ENCODE measurements around the gene PNPLA1. TPM values are rescaled to one million over a fixed set of nuclear protein-coding genes. Genes with fewer than 3 reads are reported as not detected.
"Not testable (repeated sequence)": the region's sequence is repeated elsewhere in the genome, so short reads cannot be mapped to it uniquely, and the experiment has no call there.

PNPLA1 gene
- total RNA-seq, 1 donor from 2014 or later: not detected

- DNase-seq (ENCODE audit: low read depth): peak; percentile 38
These were observed 65.1 kb downstream of the PNPLA1 start for GRCh38 chr6:36334832-36335459.

GRCh38 chr6:36335465-36336207 is 65.8 kb downstream of the PNPLA1 start:
- DNase-seq (ENCODE audit: low read depth): no peak

GRCh38 chr6:36336208-36336710 is 66.4 kb downstream of the PNPLA1 start:
- DNase-seq (ENCODE audit: low read depth): no peak

- DNase-seq (ENCODE audit: low read depth): no peak
These were observed 67.0 kb downstream of the PNPLA1 start, which contains the start of gene BNIP5 for GRCh38 chr6:36336779-36337241. Gene BNIP5 (minus strand): TSS chr6:36336888. CDS start chr6:36330690, 6,198 bp downstream.

- DNase-seq (ENCODE audit: low read depth): no peak
These were observed 68.0 kb downstream of the PNPLA1 start for GRCh38 chr6:36337814-36338213.

- not testable (repeated sequence) for DNase-seq (ENCODE audit: low read depth)
These were observed 68.4 kb downstream of the PNPLA1 start for GRCh38 chr6:36338223-36338622.

GRCh38 chr6:36339146-36339545 is 69.3 kb downstream of the PNPLA1 start:
- no peak for DNase-seq (ENCODE audit: low read depth)

- no peak for DNase-seq (ENCODE audit: low read depth)
These were observed 70.4 kb downstream of the PNPLA1 start for GRCh38 chr6:36340306-36340617.

GRCh38 chr6:36340618-36341454 is 71.0 kb downstream of the PNPLA1 start:
- peak; percentile 43 for DNase-seq (ENCODE audit: low read depth)

GRCh38 chr6:36343109-36343680 is 73.3 kb downstream of the PNPLA1 start:
- no peak for DNase-seq (ENCODE audit: low read depth)

GRCh38 chr6:36345681-36346466 is 76.0 kb downstream of the PNPLA1 start:
- no peak for DNase-seq (ENCODE audit: low read depth)

GRCh38 chr6:36346486-36347273 is 76.8 kb downstream of the PNPLA1 start:
- no peak for DNase-seq (ENCODE audit: low read depth)

GRCh38 chr6:36347621-36348020 is 77.8 kb downstream of the PNPLA1 start:
- DNase-seq (ENCODE audit: low read depth): no peak

- no peak for DNase-seq (ENCODE audit: low read depth)
These were observed 79.4 kb downstream of the PNPLA1 start for GRCh38 chr6:36349240-36349639.

GRCh38 chr6:36350082-36350481 is 80.2 kb downstream of the PNPLA1 start:
- no peak for DNase-seq (ENCODE audit: low read depth)

- peak; percentile 77 for DNase-seq (ENCODE audit: low read depth)
These were observed 81.1 kb downstream of the PNPLA1 start for GRCh38 chr6:36350681-36351571.

GRCh38 chr6:36352477-36353157 is 82.8 kb downstream of the PNPLA1 start:
- no peak for DNase-seq (ENCODE audit: low read depth)

GRCh38 chr6:36353411-36353915 is 83.6 kb downstream of the PNPLA1 start:
- DNase-seq (ENCODE audit: low read depth): peak; percentile 73
